Measurements from ENCODE around the gene GIPC2. TPM values are rescaled to one million over a fixed set of nuclear protein-coding genes. Genes with fewer than 3 reads are reported as not detected.
"Not testable (repeated sequence)": the region's sequence is repeated elsewhere in the genome, so short reads cannot be mapped to it uniquely, and the experiment has no call there.

GIPC2 gene, protein sequence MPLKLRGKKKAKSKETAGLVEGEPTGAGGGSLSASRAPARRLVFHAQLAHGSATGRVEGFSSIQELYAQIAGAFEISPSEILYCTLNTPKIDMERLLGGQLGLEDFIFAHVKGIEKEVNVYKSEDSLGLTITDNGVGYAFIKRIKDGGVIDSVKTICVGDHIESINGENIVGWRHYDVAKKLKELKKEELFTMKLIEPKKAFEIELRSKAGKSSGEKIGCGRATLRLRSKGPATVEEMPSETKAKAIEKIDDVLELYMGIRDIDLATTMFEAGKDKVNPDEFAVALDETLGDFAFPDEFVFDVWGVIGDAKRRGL
- under 1 TPM; 0.23 to 0.38 TPM for total RNA-seq

DNA sequence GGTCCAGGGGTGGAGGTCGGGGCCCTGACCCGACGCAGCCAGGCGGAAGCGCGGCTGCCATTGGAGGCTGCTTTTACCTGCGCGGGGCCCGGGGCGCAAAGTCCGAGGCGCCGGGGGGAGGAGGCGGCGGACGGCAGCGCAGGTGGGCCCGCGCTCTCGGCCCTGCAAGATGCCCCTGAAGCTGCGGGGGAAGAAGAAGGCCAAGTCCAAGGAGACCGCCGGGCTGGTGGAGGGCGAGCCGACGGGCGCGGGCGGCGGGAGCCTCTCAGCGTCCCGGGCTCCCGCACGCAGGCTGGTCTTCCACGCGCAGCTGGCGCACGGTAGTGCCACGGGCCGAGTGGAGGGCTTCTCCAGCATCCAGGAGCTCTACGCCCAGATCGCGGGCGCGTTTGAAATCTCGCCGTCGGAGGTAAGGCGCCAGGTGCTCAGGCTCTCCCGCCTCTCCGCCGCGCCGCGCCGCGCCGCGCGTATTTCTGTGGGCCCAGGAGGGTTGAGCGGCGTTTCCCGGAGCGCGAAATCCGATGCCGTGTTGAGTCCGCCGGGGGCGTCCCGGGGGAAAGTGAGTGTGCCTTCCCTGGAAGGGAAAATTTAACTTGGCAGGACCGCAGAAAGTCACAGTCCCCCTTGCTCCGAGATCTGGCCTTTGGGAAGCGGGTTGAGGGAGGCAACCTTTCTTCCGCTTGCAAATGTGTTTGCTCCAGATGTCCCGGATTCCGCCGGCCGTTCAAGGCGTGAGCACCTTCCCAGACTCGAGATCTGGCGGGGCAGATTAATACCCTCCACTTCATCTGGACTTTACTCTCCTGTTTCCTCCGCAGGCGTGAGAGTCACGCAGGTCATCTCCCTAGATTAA is at the start of gene GIPC2:
TSS of gene GIPC2 (plus strand) at position 41 of the 853 bp plus-strand sequence. CDS start at position 170, 129 bp downstream.
- Mint-ChIP-seq H3K4me3 (peak within 1 kb of the TSS; percentile 70), H3K36me3 (no peaks in the 10 kb centered on the region), H3K4me1 (peaks cover 28% of the 10 kb centered on the region), H3K27ac (no peak within 1 kb of the TSS), H3K27me3 (peaks cover 42% of the 10 kb centered on the region), H3K9me3 (ENCODE audit: low read depth) (no peaks in the 10 kb centered on the region)
- ATAC-seq = peak; percentile 63
- peak; percentile 41 for DNase-seq
- CTCF ChIA-PET = no interaction called here

DNA sequence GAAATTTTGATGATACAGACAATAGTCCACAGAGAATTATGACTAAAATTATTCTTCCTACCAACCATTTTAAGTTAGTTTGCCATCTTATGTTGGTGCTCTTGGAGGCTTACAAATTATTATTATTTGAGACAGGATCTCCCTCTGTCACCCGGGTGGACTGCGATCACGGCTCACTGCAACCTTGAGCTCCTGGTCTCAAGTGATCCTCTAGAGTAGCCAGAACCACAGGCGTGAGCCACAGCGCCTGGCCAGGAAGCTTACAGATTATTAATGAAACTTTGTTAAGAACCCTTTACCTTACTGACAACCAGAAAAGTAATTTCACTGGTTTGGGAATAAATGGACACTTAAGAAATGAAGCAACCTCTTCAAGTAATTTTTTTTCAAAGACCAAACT is 49.0 kb upstream of the GIPC2 start:
- no peak overlapping the region for H3K27ac Mint-ChIP-seq
- no peaks in the 10 kb centered on the region for H3K9me3 Mint-ChIP-seq (ENCODE audit: low read depth)
- H3K4me1 Mint-ChIP-seq = peaks cover 1% of the 10 kb centered on the region
- H3K4me3 Mint-ChIP-seq = no peak overlapping the region
- no peak for ATAC-seq
- CTCF ChIA-PET = interaction anchor here (1.1 kb wide), 1 partner anchor 11 kb away, joined by 3 read pairs; no protein-coding TSS in a partner anchor
- peaks cover 18% of the 10 kb centered on the region for H3K36me3 Mint-ChIP-seq
- DNase-seq = no peak
- H3K27me3 Mint-ChIP-seq = no peaks in the 10 kb centered on the region

DNA sequence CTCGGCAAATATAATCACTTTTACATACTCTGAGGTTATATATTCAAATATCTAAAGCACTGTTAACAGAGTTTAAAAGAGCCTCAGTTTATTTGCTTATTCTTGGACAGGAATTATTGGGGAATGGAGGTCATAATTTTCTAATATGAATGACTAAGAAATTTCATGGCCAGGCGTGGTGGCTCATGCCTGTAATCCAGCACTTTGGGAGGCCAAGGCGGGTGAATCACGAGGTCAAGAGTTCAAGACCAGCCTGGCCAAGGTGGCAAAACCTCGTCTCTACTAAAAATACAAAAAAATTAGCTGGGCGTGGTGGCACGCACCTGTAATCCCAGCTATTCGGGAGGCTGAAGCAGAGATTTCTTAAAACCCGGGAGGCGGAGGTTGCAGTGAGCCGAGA is 45.2 kb upstream of the GIPC2 start:
- not testable (repeated sequence) for H3K9me3 Mint-ChIP-seq (ENCODE audit: low read depth); H3K27ac Mint-ChIP-seq; H3K27me3 Mint-ChIP-seq; ATAC-seq; DNase-seq; H3K4me3 Mint-ChIP-seq
- H3K36me3 Mint-ChIP-seq = peaks cover 10% of the 10 kb centered on the region
- peaks cover 18% of the 10 kb centered on the region for H3K4me1 Mint-ChIP-seq
- CTCF ChIA-PET = interaction anchor here (0.7 to 1.4 kb wide), 5 partner anchors 11 to 114 kb away, joined by 3 to 4 read pairs (median 3); partner anchors contain the start of gene FUBP1

DNA sequence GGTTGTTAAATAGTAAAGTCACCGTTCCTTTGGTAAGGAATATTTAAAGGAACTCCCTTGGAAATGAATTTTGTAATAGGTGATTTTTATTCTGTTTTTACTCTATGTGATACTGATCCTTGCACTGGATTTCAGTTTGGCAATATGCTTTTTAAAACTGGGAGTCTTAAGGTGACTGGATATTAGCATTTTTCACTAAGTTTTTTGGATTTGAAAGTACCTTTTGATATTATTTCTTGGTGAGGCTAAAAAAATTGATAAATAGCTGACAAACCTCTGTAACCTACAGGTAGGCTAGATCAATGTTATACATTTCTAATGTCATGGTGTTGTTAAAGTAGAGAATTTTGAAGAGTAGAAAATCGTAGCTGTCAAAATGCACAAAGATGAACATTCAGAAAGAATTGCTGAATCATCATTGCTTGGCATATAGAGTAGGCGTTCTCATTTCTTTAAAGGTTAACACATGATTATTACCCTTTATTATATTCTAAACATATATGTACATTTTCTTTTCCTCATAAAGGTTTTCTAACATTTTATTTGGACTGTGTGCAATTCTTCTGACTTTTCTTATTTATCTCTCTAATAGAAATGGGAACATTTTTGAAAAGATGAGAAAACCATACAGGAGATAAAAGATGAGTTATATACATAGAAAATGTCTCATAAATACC is 42.6 kb upstream of the GIPC2 start:
- Mint-ChIP-seq H3K9me3 (ENCODE audit: low read depth) (no peaks in the 10 kb centered on the region), H3K4me3 (no peak overlapping the region), H3K27me3 (peaks cover 3% of the 10 kb centered on the region), H3K27ac (no peak overlapping the region), H3K4me1 (peaks cover 33% of the 10 kb centered on the region), H3K36me3 (peaks cover 4% of the 10 kb centered on the region)
- ATAC-seq (no peak), DNase-seq (no peak)
- CTCF ChIA-PET = interaction anchor here (0.6 to 4.5 kb wide), 4 partner anchors 23 to 614 kb away, joined by 3 to 17 read pairs (median 4); partner anchors contain the start of gene FUBP1

DNA sequence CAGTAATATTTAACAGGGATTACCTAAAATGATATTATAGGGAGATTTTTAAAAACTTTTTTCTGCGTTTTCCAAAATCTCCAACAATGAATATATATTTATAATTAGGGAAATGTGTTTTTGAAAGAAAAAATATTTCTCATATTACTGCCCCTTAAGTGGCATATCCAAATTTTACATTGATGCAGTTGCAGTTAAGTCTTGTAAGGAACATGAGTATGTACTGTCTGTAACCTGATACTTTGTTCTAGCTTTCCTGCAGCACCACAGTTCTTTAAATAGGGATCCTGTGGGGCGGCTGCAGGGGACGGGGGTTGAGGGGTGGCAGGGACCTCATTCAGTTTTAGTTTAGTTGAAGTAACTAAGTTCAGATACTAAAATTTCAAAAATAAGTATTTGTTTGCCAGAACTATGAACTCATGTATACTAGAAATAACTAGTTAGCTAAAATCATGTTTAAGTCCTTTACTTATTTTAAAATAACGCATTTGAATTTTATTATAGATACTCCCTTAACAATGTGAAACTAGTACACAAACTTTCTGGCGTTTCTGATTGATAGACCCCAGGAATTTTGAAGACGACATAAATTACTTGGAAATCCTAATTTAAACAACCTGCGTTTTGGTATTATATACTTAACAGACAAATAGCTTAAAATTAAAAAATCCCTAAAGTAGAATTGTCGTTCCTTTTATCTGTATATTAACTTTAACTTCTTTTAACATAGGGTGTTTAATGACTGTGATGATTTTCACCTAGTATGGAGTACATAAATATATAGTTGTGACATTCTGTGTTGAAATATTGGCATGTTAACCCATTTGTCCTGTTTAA is 41.7 kb upstream of the GIPC2 start:
- ATAC-seq (peak; percentile 68), DNase-seq (peak; percentile 73)
- peaks cover 4% of the 10 kb centered on the region for H3K36me3 Mint-ChIP-seq
- peak overlapping the region; percentile 99 for H3K27ac Mint-ChIP-seq
- H3K9me3 Mint-ChIP-seq (ENCODE audit: low read depth) = no peaks in the 10 kb centered on the region
- H3K27me3 Mint-ChIP-seq = peaks cover 3% of the 10 kb centered on the region
- CTCF ChIA-PET = interaction anchor here (0.9 to 4.5 kb wide), 9 partner anchors 15 to 613 kb away, joined by 3 to 17 read pairs (median 4); partner anchors contain the start of gene FUBP1
- H3K4me1 Mint-ChIP-seq = peaks cover 36% of the 10 kb centered on the region
- H3K4me3 Mint-ChIP-seq = peak overlapping the region; percentile 92

DNA sequence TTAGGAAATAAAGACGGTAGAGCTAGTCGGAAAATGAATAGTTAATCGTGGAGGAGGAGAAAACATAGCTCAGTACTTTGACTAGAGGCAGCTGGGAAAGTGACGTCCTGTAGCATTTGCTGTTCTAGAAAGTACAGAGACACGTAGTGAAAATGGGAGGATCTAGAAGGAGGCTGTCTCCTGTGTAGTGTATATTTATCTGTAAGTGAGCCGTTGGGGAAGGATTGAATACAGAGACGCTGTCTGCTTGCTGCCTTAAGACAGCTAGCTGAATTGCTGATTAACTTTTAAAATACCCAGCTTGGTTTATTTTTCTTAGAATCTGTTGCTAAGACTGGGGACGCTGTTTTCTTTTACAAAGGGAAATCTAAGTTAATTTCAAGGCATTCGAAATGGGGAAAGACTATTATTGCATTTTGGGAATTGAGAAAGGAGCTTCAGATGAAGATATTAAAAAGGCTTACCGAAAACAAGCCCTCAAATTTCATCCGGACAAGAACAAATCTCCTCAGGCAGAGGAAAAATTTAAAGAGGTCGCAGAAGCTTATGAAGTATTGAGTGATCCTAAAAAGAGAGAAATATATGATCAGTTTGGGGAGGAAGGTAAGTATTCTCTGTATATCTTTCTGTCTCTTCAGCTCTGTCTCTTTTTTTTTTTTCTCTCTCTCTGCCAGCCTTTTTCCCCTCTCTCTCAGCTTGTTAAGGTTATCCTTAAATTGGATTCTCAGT is 40.9 kb upstream of the GIPC2 start, which contains the start of gene DNAJB4:
TSS of gene DNAJB4 (plus strand) at position 221 of the 729 bp plus-strand sequence. CDS start at position 393, 172 bp downstream.
- peak; percentile 96 for ATAC-seq
- Mint-ChIP-seq H3K4me1 (peaks cover 39% of the 10 kb centered on the region), H3K36me3 (peaks cover 4% of the 10 kb centered on the region)

DNA sequence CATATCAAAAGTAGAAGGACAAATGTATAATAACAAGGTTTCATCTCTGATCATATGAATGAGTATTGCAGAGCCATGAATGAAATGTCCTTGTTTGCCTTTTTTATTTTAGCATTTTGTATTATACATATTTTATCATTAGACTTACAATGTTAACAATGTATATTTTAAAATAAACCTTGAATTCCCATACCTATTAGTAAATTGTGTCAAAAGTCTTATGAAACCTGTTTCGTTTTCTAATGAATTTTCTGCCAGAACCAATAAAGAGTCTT is 40.4 kb upstream of the GIPC2 start:
- ATAC-seq (no peak), DNase-seq (no peak)
- Mint-ChIP-seq H3K27ac (peak overlapping the region; percentile 99), H3K4me1 (peaks cover 39% of the 10 kb centered on the region), H3K4me3 (peak overlapping the region; percentile 92), H3K9me3 (ENCODE audit: low read depth) (no peaks in the 10 kb centered on the region), H3K27me3 (peaks cover 3% of the 10 kb centered on the region), H3K36me3 (peaks cover 4% of the 10 kb centered on the region)
- CTCF ChIA-PET = interaction anchor here (1.0 to 4.5 kb wide), 10 partner anchors 14 to 603 kb away, joined by 3 to 17 read pairs (median 4); partner anchors contain the start of gene FUBP1

More for the DNA sequence above, 40.9 kb upstream of the GIPC2 start, which contains the start of gene DNAJB4:
- CTCF ChIA-PET = interaction anchor here (0.9 to 4.5 kb wide), 11 partner anchors 13 to 603 kb away, joined by 3 to 17 read pairs (median 3); partner anchors contain the start of gene FUBP1
- DNase-seq = peak; percentile 85
- peak within 1 kb of the TSS; percentile 99 for H3K27ac Mint-ChIP-seq
- H3K4me3 Mint-ChIP-seq = peak within 1 kb of the TSS; percentile 92
- no peaks in the 10 kb centered on the region for H3K9me3 Mint-ChIP-seq (ENCODE audit: low read depth)
- peaks cover 3% of the 10 kb centered on the region for H3K27me3 Mint-ChIP-seq

DNA sequence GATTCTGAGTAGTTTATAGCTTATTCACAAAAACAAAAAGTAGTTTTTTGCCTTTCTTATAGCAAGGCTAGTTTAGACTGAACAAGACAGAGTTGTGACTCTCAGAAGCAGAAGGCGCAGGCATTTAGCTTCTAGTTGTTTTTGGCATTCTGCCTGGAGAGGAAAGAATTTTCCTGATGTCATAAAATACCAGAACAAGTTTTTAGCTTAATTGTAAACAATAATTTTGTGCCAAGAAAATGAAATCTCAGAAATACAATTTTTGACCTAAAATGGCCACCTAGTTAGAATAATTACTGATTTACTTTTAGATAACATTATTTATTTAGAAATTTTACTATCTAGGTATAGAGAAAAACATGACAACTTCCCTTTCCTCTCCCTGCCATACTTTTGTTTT is 40.0 kb upstream of the GIPC2 start:
- H3K4me1 Mint-ChIP-seq = peaks cover 39% of the 10 kb centered on the region
- DNase-seq = no peak

DNA sequence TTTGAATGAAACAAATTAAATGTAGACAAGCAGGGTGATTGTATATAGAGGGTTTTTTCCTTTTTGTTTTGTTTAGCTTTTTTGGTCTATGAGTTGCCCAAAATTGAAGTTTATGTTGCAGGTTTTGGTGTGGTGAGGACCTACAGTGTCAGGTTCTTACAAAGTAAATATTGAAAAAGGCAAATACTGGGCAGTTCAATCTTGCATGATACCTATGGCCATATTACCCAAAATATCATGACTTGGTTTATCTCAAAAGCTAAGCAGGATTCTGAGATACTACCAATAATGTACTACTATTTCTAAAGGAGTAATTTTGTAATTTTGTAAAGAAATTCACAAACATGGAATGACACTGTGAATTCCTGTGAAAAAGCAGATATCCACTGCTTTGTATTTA is 39.2 kb upstream of the GIPC2 start:
- ATAC-seq (no peak), DNase-seq (no peak)
- peaks cover 3% of the 10 kb centered on the region for H3K27me3 Mint-ChIP-seq
- H3K36me3 Mint-ChIP-seq = peaks cover 4% of the 10 kb centered on the region
- peak overlapping the region; percentile 92 for H3K4me3 Mint-ChIP-seq
- H3K9me3 Mint-ChIP-seq (ENCODE audit: low read depth) = no peaks in the 10 kb centered on the region
- CTCF ChIA-PET = interaction anchor here (1.3 to 4.5 kb wide), 3 partner anchors 15 to 107 kb away, joined by 3 to 17 read pairs (median 13); partner anchors contain the start of gene FUBP1
- H3K4me1 Mint-ChIP-seq = peaks cover 41% of the 10 kb centered on the region
- no peak overlapping the region for H3K27ac Mint-ChIP-seq

More for the DNA sequence above, 40.0 kb upstream of the GIPC2 start:
- Mint-ChIP-seq H3K36me3 (peaks cover 4% of the 10 kb centered on the region), H3K27ac (peak overlapping the region; percentile 99), H3K27me3 (peaks cover 3% of the 10 kb centered on the region), H3K9me3 (ENCODE audit: low read depth) (no peaks in the 10 kb centered on the region), H3K4me3 (peak overlapping the region; percentile 92)
- no peak for ATAC-seq
- CTCF ChIA-PET = interaction anchor here (1.1 to 4.5 kb wide), 7 partner anchors 14 to 249 kb away, joined by 3 to 17 read pairs (median 4); partner anchors contain the start of gene FUBP1

DNA sequence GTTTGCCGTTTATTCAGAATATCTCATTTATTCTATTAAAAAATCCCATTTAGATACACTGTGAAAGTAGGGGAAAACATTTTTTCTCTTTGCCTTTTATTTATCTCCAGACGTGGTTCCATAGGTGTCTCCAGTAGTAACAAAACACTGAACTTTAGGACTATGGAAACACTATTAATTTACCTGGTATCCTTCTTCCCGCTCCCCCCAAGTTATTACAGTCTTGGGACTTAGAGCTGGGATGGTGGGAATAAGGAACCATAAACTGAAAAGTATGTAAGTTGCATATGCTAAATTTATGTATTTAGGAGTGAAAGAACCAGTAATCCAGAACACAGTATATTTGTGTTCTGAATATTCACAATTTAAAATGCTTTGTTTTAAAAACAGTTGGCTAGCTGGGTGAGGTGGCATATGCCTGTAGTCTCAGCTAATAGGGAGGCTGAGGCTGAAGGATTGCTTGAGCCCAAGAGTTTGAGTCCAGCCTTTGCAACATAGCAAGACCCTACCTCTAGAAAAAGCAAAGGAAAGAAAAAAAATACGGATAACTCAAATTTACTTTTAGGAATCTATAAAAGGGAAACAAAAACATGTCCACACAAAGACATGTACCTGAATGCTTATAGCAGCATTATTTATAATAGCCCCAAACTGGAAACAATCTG is 38.0 kb upstream of the GIPC2 start:
- Mint-ChIP-seq H3K9me3 (ENCODE audit: low read depth) (no peaks in the 10 kb centered on the region), H3K4me1 (peaks cover 38% of the 10 kb centered on the region), H3K4me3 (no peak overlapping the region), H3K27ac (no peak overlapping the region), H3K36me3 (peaks cover 4% of the 10 kb centered on the region), H3K27me3 (peaks cover 3% of the 10 kb centered on the region)
- DNase-seq (no peak), ATAC-seq (no peak)
- CTCF ChIA-PET = interaction anchor here (0.6 to 4.5 kb wide), 3 partner anchors 11 to 29 kb away, joined by 3 to 17 read pairs (median 3); partner anchors contain the start of gene FUBP1

DNA sequence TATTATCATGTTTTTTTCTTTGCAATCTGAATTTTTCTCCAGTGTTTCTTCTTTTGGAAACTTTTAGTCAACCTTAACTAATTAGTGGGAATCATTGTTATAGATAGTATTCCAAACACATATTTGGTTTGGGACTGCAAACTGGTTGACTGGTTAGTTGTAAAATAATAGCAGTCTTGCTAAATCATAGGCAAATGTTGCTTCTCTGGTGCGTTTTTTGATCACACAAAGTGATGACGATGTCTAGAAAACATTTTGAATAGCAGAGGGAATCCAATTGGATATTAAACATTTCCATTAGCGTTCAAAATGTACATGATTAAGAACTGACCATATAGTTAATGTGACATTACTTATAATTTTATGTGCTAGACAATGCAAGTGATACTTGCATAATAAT is 36.5 kb upstream of the GIPC2 start:
- peaks cover 3% of the 10 kb centered on the region for H3K27me3 Mint-ChIP-seq
- peaks cover 27% of the 10 kb centered on the region for H3K4me1 Mint-ChIP-seq
- H3K4me3 Mint-ChIP-seq = no peak overlapping the region
- CTCF ChIA-PET = no interaction called here
- no peaks in the 10 kb centered on the region for H3K9me3 Mint-ChIP-seq (ENCODE audit: low read depth)
- no peak for ATAC-seq
- no peak for DNase-seq
- no peak overlapping the region for H3K27ac Mint-ChIP-seq
- H3K36me3 Mint-ChIP-seq = peaks cover 10% of the 10 kb centered on the region

Data from activated CD8-positive, alpha-beta memory T cell treated with anti-CD3 and anti-CD28 coated beads, Interleukin-2, amount 10 ng/mL, durations not matched to agents 7 days and 5 days (primary cell).